Adrenal gland (tissue), 12 donors: ENCODE data around the gene IFNA17. TPM values are rescaled to one million over a fixed set of nuclear protein-coding genes. Genes with fewer than 3 reads are reported as not detected.
"Not testable (repeated sequence)": the region's sequence is repeated elsewhere in the genome, so short reads cannot be mapped to it uniquely, and the experiment has no call there.

Source experiments
- DNase-seq, 7 donors: peaks; one replicate each; pipeline ENCODE4 v3.0.0-alpha.2; 2019 to 2020
- H3K27ac ChIP-seq, 5 donors: fragments of 200-600 bp; sonication (generic) in 4 of 5; 1 replicate in 3 of 5; 2 replicates in 2 of 5; pipeline versions ENCODE4 v1.5.1 to v1.8.0; 2016 to 2020; ENCODE audit warnings: mild to moderate bottlenecking in 1 of 5
- H3K27me3 ChIP-seq: fragments of 200-600 bp; 2 replicates; pipeline ENCODE4 v1.8.0; 2021
- H3K36me3 ChIP-seq, 2 donors: fragments of 200-600 bp; replicated peaks in 1 of 2; 1 replicate in 1 of 2; 2 replicates in 1 of 2; pipeline versions ENCODE4 v1.5.1 to v1.8.0; 2018 to 2022
- H3K4me1 ChIP-seq, 2 donors: fragments of 200-600 bp; replicated peaks in 1 of 2; 1 replicate in 1 of 2; 2 replicates in 1 of 2; pipeline versions ENCODE4 v1.5.1 to v1.8.0; 2018 to 2021
- H3K4me3 ChIP-seq, 4 donors: fragments of 200-600 bp; sonication (generic) in 3 of 4; one replicate each; pipeline ENCODE4 v1.5.1; 2016 to 2018
- H3K9me3 ChIP-seq, 3 donors: fragments of 200-600 bp; sonication (generic) in 1 of 3; replicated peaks in 1 of 3; 1 replicate in 2 of 3; 2 replicates in 1 of 3; pipeline versions ENCODE4 v1.5.1 to v1.8.0; 2016 to 2021
- POLR2A ChIP-seq, 2 donors: fragments of 450-650 bp; IDR thresholded peaks; one replicate each; pipeline ENCODE4 v1.6.1; 2017; ENCODE audit warnings: antibody characterized with exemption in 2 of 2, mild to moderate bottlenecking in 2 of 2, moderate library complexity in 1 of 2
- WGBS, 4 donors: extraction: QIAGEN DNeasy Blood & Tissue Kit in 2 of 4; methylation state at CpG; one replicate each; pipeline versions ENCODE4 v1.1.5 to v1.1.7; 2013 to 2017; 5-methylcytosine and 5-hydroxymethylcytosine counted together
- intact Hi-C, 2 donors: fragments of 100-400 bp; cut with DNase I; formaldehyde crosslinking; loops; one replicate each; pipeline versions ENCODE4 v1.14.1 to v1.15.0; 2022 to 2023
- polyA plus RNA-seq, 3 donors: library from polyadenylated mRNA; stranded (reverse); fragments of 200-250 nt in 2 of 3; fragments of 350-450 nt in 1 of 3; fragmentation: Illumina TruSeq in 1 of 3; extraction: RNeasy Lipid Tissue Mini Kit (QIAGEN cat#74804) in 1 of 3; gene quantifications; one replicate each; pipeline ENCODE4 v1.2.3, GENCODE V29; 2013 to 2014
- total RNA-seq, 9 donors: library from RNA; depleted of rRNA in 4 of 9; stranded (reverse); fragments of >200 nt in 4 of 9; fragments of 120-200 nt in 1 of 9; fragmentation: NEBNext Ultra II Directional in 1 of 9; extraction: Animal tissue kit (Norgen Biotek cat#: 25700) in 1 of 9; gene quantifications; one replicate each; pipeline versions ENCODE4 v1.1.0 to v1.2.4, GENCODE V29; 2013 to 2023
- TF ChIP-seq, protein P1 (sequence below), 6 experiments: fragments of 450-650 bp in 4 of 6; fragments of 200-600 bp in 2 of 6; sonication (generic) in 1 of 6; IDR thresholded peaks; 1 replicate in 5 of 6; 2 replicates in 1 of 6; pipeline versions ENCODE4 v1.5.1 to v1.8.0; 2016 to 2021; ENCODE audit warnings: antibody characterized with exemption in 6 of 6, mild to moderate bottlenecking in 2 of 6, moderate library complexity in 1 of 6
- donor health status: healthy with polysubstance abuse.
- donor health status: Bipolar disorder and iron deficiency.
- donor health status: DM: yes; HTN: yes; CAD: no.
- donor health status: DM: no; HTN: no; CAD: no.
- donor health status: DM: no; HTN: no; CAD: no.
- donor health status: DM: yes; HTN: yes; CAD: no.

The IFNA17 gene
- total and polyA plus RNA-seq, 12 donors: not detected

DNA sequence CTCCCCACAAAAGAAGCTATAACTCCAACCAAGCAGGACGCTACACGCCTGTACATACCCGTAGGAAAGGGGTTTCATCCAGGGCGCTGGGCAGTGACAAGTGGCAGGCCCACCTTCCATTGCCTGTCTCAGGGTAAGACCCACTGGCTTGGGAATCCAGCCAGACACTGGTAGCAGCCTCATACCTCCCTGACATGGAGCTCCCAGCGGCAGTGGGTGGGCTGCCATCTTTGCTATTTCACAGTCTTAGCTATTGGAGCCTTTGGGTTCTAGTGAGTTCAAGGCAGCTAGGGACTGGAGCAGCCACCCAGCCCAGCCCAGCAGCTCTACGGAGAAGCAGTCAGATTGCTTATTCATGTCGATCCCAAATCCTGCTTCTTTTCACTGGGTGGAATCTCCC lies 17.7 kb downstream of the IFNA17 start:
- intact Hi-C loops: no loop called here
- TF ChIP-seq, protein P1, sequence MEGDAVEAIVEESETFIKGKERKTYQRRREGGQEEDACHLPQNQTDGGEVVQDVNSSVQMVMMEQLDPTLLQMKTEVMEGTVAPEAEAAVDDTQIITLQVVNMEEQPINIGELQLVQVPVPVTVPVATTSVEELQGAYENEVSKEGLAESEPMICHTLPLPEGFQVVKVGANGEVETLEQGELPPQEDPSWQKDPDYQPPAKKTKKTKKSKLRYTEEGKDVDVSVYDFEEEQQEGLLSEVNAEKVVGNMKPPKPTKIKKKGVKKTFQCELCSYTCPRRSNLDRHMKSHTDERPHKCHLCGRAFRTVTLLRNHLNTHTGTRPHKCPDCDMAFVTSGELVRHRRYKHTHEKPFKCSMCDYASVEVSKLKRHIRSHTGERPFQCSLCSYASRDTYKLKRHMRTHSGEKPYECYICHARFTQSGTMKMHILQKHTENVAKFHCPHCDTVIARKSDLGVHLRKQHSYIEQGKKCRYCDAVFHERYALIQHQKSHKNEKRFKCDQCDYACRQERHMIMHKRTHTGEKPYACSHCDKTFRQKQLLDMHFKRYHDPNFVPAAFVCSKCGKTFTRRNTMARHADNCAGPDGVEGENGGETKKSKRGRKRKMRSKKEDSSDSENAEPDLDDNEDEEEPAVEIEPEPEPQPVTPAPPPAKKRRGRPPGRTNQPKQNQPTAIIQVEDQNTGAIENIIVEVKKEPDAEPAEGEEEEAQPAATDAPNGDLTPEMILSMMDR (IDR thresholded peaks at IDR 0.05): no peak
- no peak for TF ChIP-seq POLR2A (IDR thresholded peaks at IDR 0.05)
- no peak overlapping the region for H3K4me3 ChIP-seq
- WGBS, 4 donors: 86 to 90% (median 87%) methylated on average over 6 to 7 of the region's 7 CpGs
- H3K27me3 ChIP-seq: no peaks in the 10 kb centered on the region
- DNase-seq: no peak
- H3K36me3 ChIP-seq: no peaks in the 10 kb centered on the region
- H3K4me1 ChIP-seq: no peaks in the 10 kb centered on the region
- no peaks in the 10 kb centered on the region for H3K9me3 ChIP-seq
- H3K27ac ChIP-seq: no peak overlapping the region

DNA sequence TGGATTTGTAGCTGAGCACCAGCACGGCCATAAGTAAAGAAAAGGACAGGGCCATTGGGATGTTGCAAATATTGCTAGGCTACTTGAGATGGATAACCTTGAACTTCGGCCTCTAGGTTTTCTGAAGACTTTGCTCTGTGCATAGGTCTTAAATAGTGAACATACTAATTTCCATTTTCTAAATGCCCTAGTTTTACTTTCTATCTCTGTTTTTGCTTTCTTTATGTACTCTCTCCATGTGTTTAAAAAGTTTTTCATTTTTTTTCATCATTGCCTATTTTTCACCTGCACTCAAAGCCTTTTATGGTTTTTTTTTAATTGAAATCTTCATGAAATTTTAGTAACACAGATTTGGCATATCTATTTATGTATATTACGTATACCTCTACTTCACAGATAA lies 21.0 kb downstream of the IFNA17 start, which contains the start of gene IFNA10:
IFNA10 (minus strand) TSS at position 101 of the 400 bp plus-strand sequence; CDS start at position 55, 46 bp downstream.
- H3K27ac ChIP-seq, DNase-seq, H3K9me3 ChIP-seq, H3K27me3 ChIP-seq, H3K4me3 ChIP-seq, H3K36me3 ChIP-seq, H3K4me1 ChIP-seq, intact Hi-C loops: not testable (repeated sequence)
- 75 to 76% (median 76%) methylated on average over 3 of the region's 3 CpGs for WGBS, 4 donors

DNA sequence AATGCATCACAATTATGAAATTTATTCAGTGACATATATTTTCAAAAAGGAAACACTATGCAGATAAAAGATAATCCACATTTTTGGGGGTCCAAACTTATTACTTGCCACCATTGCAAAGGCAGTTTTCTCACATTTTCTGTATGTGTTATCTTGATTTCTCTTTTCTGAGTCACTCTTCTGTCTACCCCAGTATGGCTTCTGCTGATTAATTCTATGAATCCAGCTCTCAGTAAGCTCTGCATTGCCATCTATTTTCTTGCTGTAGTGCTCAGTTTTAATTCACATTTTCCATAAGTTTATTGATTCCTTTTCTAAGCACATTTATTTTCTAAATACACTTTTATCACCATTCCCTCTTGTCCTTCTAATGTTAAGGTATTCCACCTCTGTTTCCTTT lies 22.8 kb downstream of the IFNA17 start:
- Histone ChIP-seq H3K4me1 (no peaks in the 10 kb centered on the region), H3K4me3 (no peak overlapping the region), H3K27ac (no peak overlapping the region), H3K36me3 (no peaks in the 10 kb centered on the region), H3K9me3 (no peaks in the 10 kb centered on the region), H3K27me3 (no peaks in the 10 kb centered on the region)
- DNase-seq: no peak
- intact Hi-C loops: no loop called here
- TF ChIP-seq, protein P1 (IDR thresholded peaks at IDR 0.05): no peak
- TF ChIP-seq POLR2A (IDR thresholded peaks at IDR 0.05): no peak

DNA sequence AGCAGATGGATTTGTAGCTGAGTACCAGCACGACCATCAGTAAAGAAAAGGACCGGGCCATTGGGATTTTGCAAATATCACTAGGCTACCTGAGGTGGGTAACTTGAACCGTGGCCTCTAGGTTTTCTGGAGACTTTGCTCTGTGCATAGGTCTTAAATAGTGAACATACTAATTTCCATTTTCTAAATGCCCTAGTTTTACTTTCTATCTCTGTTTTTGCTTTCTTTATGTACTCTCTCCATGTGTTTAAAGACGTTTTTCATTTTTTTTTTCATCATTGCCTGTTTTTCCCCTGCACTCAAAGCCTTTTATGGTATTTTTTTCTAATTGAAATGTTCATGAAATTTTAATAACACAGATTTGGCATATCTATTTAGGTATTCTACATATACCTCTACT lies 25.9 kb downstream of the IFNA17 start, which contains the start of gene IFNA7:
IFNA7 (minus strand) TSS at position 101 of the 400 bp plus-strand sequence; CDS start at position 61, 40 bp downstream.
- not testable (repeated sequence) for H3K4me1 ChIP-seq

DNA sequence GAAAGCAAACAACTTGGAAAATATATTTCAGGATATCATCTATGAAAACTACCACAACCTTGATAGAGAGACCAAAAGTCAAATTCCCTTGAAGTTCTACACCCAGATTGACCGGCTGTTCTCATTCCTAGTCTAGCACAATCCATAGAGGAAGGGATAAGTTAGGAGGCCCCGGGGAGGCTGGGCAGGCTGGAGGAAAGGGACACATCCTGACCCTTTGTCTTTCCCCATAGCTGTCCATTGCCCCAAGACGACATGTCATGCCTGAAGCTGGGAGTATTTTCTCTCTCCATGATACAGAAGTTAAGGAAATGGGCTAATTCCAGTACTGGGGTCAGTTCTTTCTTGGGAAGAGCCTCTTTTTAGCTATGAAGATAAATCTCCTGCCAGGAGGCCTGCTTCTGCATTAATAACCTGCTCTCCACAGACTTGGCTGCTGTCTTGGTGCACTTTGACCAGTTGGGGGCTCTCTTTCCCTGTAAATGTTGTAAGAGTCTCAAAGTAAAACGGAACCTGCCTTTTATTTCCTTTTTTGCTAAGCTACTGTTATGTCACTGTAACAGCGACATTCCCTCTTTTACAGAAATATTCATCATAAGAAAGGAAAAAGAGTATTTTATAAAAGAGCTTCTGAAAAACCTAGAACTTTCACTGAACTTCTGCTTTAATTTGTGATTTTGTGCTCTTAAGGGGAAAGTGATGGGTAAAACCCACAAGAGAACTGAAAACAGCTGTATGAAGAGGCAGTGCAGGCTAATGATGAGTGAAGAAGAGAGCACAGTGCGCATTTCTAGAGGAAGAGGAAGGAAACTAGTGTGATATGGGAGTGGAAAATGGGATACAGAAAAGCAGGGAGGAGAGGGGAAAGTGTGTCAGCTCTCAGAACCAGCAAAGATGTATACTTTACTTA lies 32.9 kb downstream of the IFNA17 start:
- H3K4me3 ChIP-seq: not testable (repeated sequence)

More for the DNA sequence above, 25.9 kb downstream of the IFNA17 start, which contains the start of gene IFNA7:
- H3K27me3 ChIP-seq, H3K4me3 ChIP-seq, intact Hi-C loops, H3K9me3 ChIP-seq, H3K27ac ChIP-seq, H3K36me3 ChIP-seq, DNase-seq: not testable (repeated sequence)
- WGBS, 4 donors: 64 to 70% (median 67%) methylated on average over 4 of the region's 4 CpGs

DNA sequence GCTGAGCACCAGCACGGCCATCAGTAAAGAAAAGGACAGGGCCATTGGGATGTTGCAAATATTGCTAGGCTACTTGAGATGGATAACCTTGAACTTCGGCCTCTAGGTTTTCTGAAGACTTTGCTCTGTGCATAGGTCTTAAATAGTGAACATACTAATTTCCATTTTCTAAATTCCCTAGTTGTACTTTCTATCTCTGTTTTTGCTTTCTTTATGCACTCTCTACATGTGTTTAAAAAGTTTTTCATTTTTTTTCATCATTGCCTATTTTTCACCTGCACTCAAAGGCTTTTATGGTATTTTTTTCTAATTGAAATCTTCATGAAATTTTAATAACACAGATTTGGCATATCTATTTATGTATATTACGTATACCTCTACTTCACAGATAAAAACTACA lies 40.5 kb downstream of the IFNA17 start, which contains the start of gene IFNA4:
IFNA4 (minus strand) TSS at position 101 of the 400 bp plus-strand sequence; CDS start at position 45, 56 bp downstream.
- DNase-seq, H3K27ac ChIP-seq, intact Hi-C loops, H3K36me3 ChIP-seq, H3K9me3 ChIP-seq, H3K4me3 ChIP-seq, H3K27me3 ChIP-seq, H3K4me1 ChIP-seq: not testable (repeated sequence)
- WGBS, 4 donors: 64 to 85% (median 79%) methylated on average over 2 to 3 of the region's 3 CpGs

More for the DNA sequence above, 32.9 kb downstream of the IFNA17 start:
- H3K36me3 ChIP-seq, intact Hi-C loops, H3K27ac ChIP-seq, H3K9me3 ChIP-seq, H3K4me1 ChIP-seq, H3K27me3 ChIP-seq: not testable (repeated sequence)
- peak in 6 of 7 donors; percentile 12 to 59 (median 28) for DNase-seq
- 33 to 36% (median 35%) methylated on average over 6 of the region's 6 CpGs for WGBS, 4 donors
- TF ChIP-seq, protein P1 (IDR thresholded peaks at IDR 0.05): peak; percentile 25 to 48 (median 40)
